OCI-LY1 (cell line): ENCODE results near the gene HSDL1.

Experiments used
- CTCF ChIP-seq: fragments of 200-600 bp; sonication (generic), shearing (Covaris generic); IDR thresholded peaks from 2 replicates; pipeline ENCODE4 v1.5.1; 2017; ENCODE audit warnings: mild to moderate bottlenecking, antibody characterized with exemption, low read length, moderate library complexity, mixed read lengths
- EZH2 ChIP-seq: fragments of 200-600 bp; sonication (generic), shearing (Covaris generic); IDR thresholded peaks from 2 replicates; pipeline ENCODE4 v1.8.0; 2017; ENCODE audit warnings: borderline replicate concordance, mixed run types, mild to moderate bottlenecking, antibody characterized with exemption, low read length, moderate library complexity, mixed read lengths

GRCh38 chr16:84110527-84110926, 34.5 kb downstream of the HSDL1 start:
- TF ChIP-seq EZH2 (no peak), CTCF (no peak)
